ENCODE results near the gene ZBTB21.

ZBTB21 gene

GRCh38 chr21:42036313-42036712 lies 26.2 kb upstream of the ZBTB21 start:
- Histone ChIP-seq H3K4me3 (ENCODE audit: low read length) (no peak overlapping the region), H2AFZ (ENCODE audit: low read depth, low read length) (no peak overlapping the region), H3K9me3 (ENCODE audit: low read length) (no peaks in the 10 kb centered on the region), H3K27me3 (ENCODE audit: insufficient read depth, low read length) (no peaks in the 10 kb centered on the region), H3K4me1 (ENCODE audit: insufficient read depth, low read length) (peaks cover 21% of the 10 kb centered on the region), H3K36me3 (ENCODE audit: insufficient read depth, low read length) (no peaks in the 10 kb centered on the region)

GRCh38 chr21:42032968-42033367 lies 22.8 kb upstream of the ZBTB21 start:
- no peak overlapping the region for H3K4me3 ChIP-seq (ENCODE audit: low read length)
- peaks cover 3% of the 10 kb centered on the region for H3K4me1 ChIP-seq (ENCODE audit: insufficient read depth, low read length)
- H3K36me3 ChIP-seq (ENCODE audit: insufficient read depth, low read length), result no peaks in the 10 kb centered on the region
- H3K27me3 ChIP-seq (ENCODE audit: insufficient read depth, low read length), result no peaks in the 10 kb centered on the region
- no peaks in the 10 kb centered on the region for H3K9me3 ChIP-seq (ENCODE audit: low read length)
- H2AFZ ChIP-seq (ENCODE audit: low read depth, low read length), result no peak overlapping the region

GRCh38 chr21:42032266-42032665 lies 22.1 kb upstream of the ZBTB21 start:
- H3K4me3 ChIP-seq (ENCODE audit: low read length), result no peak overlapping the region
- no peaks in the 10 kb centered on the region for H3K9me3 ChIP-seq (ENCODE audit: low read length)
- H3K36me3 ChIP-seq (ENCODE audit: insufficient read depth, low read length), result no peaks in the 10 kb centered on the region
- no peaks in the 10 kb centered on the region for H3K27me3 ChIP-seq (ENCODE audit: insufficient read depth, low read length)
- H3K4me1 ChIP-seq (ENCODE audit: insufficient read depth, low read length), result no peaks in the 10 kb centered on the region
- no peak overlapping the region for H2AFZ ChIP-seq (ENCODE audit: low read depth, low read length)

GRCh38 chr21:42031816-42032215 lies 21.7 kb upstream of the ZBTB21 start:
- no peaks in the 10 kb centered on the region for H3K9me3 ChIP-seq (ENCODE audit: low read length)
- H2AFZ ChIP-seq (ENCODE audit: low read depth, low read length), result no peak overlapping the region
- H3K27me3 ChIP-seq (ENCODE audit: insufficient read depth, low read length), result no peaks in the 10 kb centered on the region
- no peaks in the 10 kb centered on the region for H3K4me1 ChIP-seq (ENCODE audit: insufficient read depth, low read length)
- no peaks in the 10 kb centered on the region for H3K36me3 ChIP-seq (ENCODE audit: insufficient read depth, low read length)
- H3K4me3 ChIP-seq (ENCODE audit: low read length), result no peak overlapping the region

GRCh38 chr21:42031241-42031640 lies 21.1 kb upstream of the ZBTB21 start:
- H3K9me3 ChIP-seq (ENCODE audit: low read length), result no peaks in the 10 kb centered on the region
- H3K36me3 ChIP-seq (ENCODE audit: insufficient read depth, low read length), result no peaks in the 10 kb centered on the region
- no peak overlapping the region for H3K4me3 ChIP-seq (ENCODE audit: low read length)
- H3K4me1 ChIP-seq (ENCODE audit: insufficient read depth, low read length), result no peaks in the 10 kb centered on the region
- H2AFZ ChIP-seq (ENCODE audit: low read depth, low read length), result no peak overlapping the region
- H3K27me3 ChIP-seq (ENCODE audit: insufficient read depth, low read length), result no peaks in the 10 kb centered on the region

- no peaks in the 10 kb centered on the region for H3K27me3 ChIP-seq (ENCODE audit: insufficient read depth, low read length)
- no peaks in the 10 kb centered on the region for H3K4me1 ChIP-seq (ENCODE audit: insufficient read depth, low read length)
- no peaks in the 10 kb centered on the region for H3K9me3 ChIP-seq (ENCODE audit: low read length)
- no peak overlapping the region for H2AFZ ChIP-seq (ENCODE audit: low read depth, low read length)
- H3K36me3 ChIP-seq (ENCODE audit: insufficient read depth, low read length), result no peaks in the 10 kb centered on the region
- H3K4me3 ChIP-seq (ENCODE audit: low read length), result no peak overlapping the region
Measured at GRCh38 chr21:42030311-42030710, 20.2 kb upstream of the ZBTB21 start.

GRCh38 chr21:42028766-42029425 lies 18.7 kb upstream of the ZBTB21 start:
- Histone ChIP-seq H2AFZ (ENCODE audit: low read depth, low read length) (no peak overlapping the region), H3K4me3 (ENCODE audit: low read length) (no peak overlapping the region), H3K36me3 (ENCODE audit: insufficient read depth, low read length) (no peaks in the 10 kb centered on the region), H3K4me1 (ENCODE audit: insufficient read depth, low read length) (no peaks in the 10 kb centered on the region), H3K27me3 (ENCODE audit: insufficient read depth, low read length) (no peaks in the 10 kb centered on the region), H3K9me3 (ENCODE audit: low read length) (no peaks in the 10 kb centered on the region)

GRCh38 chr21:42027822-42028765 lies 17.9 kb upstream of the ZBTB21 start:
- no peaks in the 10 kb centered on the region for H3K4me1 ChIP-seq (ENCODE audit: insufficient read depth, low read length)
- no peak overlapping the region for H3K4me3 ChIP-seq (ENCODE audit: low read length)
- no peaks in the 10 kb centered on the region for H3K36me3 ChIP-seq (ENCODE audit: insufficient read depth, low read length)
- no peak overlapping the region for H2AFZ ChIP-seq (ENCODE audit: low read depth, low read length)
- no peaks in the 10 kb centered on the region for H3K9me3 ChIP-seq (ENCODE audit: low read length)
- H3K27me3 ChIP-seq (ENCODE audit: insufficient read depth, low read length), result no peaks in the 10 kb centered on the region

- no peak overlapping the region for H2AFZ ChIP-seq (ENCODE audit: low read depth, low read length)
- peaks cover 4% of the 10 kb centered on the region for H3K4me1 ChIP-seq (ENCODE audit: insufficient read depth, low read length)
- no peaks in the 10 kb centered on the region for H3K9me3 ChIP-seq (ENCODE audit: low read length)
- no peak overlapping the region for H3K4me3 ChIP-seq (ENCODE audit: low read length)
- no peaks in the 10 kb centered on the region for H3K36me3 ChIP-seq (ENCODE audit: insufficient read depth, low read length)
- H3K27me3 ChIP-seq (ENCODE audit: insufficient read depth, low read length), result no peaks in the 10 kb centered on the region
Measured at GRCh38 chr21:42027085-42027821, 17.1 kb upstream of the ZBTB21 start.

GRCh38 chr21:42026082-42026435 lies 15.9 kb upstream of the ZBTB21 start:
- Histone ChIP-seq H2AFZ (ENCODE audit: low read depth, low read length) (no peak overlapping the region), H3K9me3 (ENCODE audit: low read length) (no peaks in the 10 kb centered on the region), H3K27me3 (ENCODE audit: insufficient read depth, low read length) (no peaks in the 10 kb centered on the region), H3K4me1 (ENCODE audit: insufficient read depth, low read length) (peaks cover 16% of the 10 kb centered on the region), H3K4me3 (ENCODE audit: low read length) (no peak overlapping the region), H3K36me3 (ENCODE audit: insufficient read depth, low read length) (no peaks in the 10 kb centered on the region)

- no peaks in the 10 kb centered on the region for H3K36me3 ChIP-seq (ENCODE audit: insufficient read depth, low read length)
- H3K27me3 ChIP-seq (ENCODE audit: insufficient read depth, low read length), result no peaks in the 10 kb centered on the region
- no peak overlapping the region for H2AFZ ChIP-seq (ENCODE audit: low read depth, low read length)
- H3K4me3 ChIP-seq (ENCODE audit: low read length), result no peak overlapping the region
- no peaks in the 10 kb centered on the region for H3K9me3 ChIP-seq (ENCODE audit: low read length)
- peaks cover 20% of the 10 kb centered on the region for H3K4me1 ChIP-seq (ENCODE audit: insufficient read depth, low read length)
Measured at GRCh38 chr21:42025376-42026081, 15.4 kb upstream of the ZBTB21 start.

- Histone ChIP-seq H3K27me3 (ENCODE audit: insufficient read depth, low read length) (no peaks in the 10 kb centered on the region), H3K4me3 (ENCODE audit: low read length) (no peak overlapping the region), H3K4me1 (ENCODE audit: insufficient read depth, low read length) (peaks cover 20% of the 10 kb centered on the region), H3K36me3 (ENCODE audit: insufficient read depth, low read length) (no peaks in the 10 kb centered on the region), H2AFZ (ENCODE audit: low read depth, low read length) (no peak overlapping the region), H3K9me3 (ENCODE audit: low read length) (no peaks in the 10 kb centered on the region)
Measured at GRCh38 chr21:42022906-42023305, 12.7 kb upstream of the ZBTB21 start.

GRCh38 chr21:42022091-42022430 lies 11.9 kb upstream of the ZBTB21 start:
- H3K36me3 ChIP-seq (ENCODE audit: insufficient read depth, low read length), result no peaks in the 10 kb centered on the region
- H3K4me3 ChIP-seq (ENCODE audit: low read length), result peak overlapping the region; percentile 26

More at GRCh38 chr21:42022091-42022430, 11.9 kb upstream of the ZBTB21 start:
- no peaks in the 10 kb centered on the region for H3K9me3 ChIP-seq (ENCODE audit: low read length)
- H3K4me1 ChIP-seq (ENCODE audit: insufficient read depth, low read length), result peaks cover 20% of the 10 kb centered on the region
- no peak overlapping the region for H2AFZ ChIP-seq (ENCODE audit: low read depth, low read length)
- no peaks in the 10 kb centered on the region for H3K27me3 ChIP-seq (ENCODE audit: insufficient read depth, low read length)

Measured in neuron (in vitro differentiated cells).